Inflammatory macrophage treated with lipopolysaccharide for 1 hour (primary cell): ENCODE data around the gene SMYD3.
"Not testable (repeated sequence)": the region's sequence is repeated elsewhere in the genome, so short reads cannot be mapped to it uniquely, and the experiment has no call there.

Source experiments
- DNase-seq, 2 donors: peaks; one replicate each; pipeline ENCODE4 v3.0.0-alpha.2; 2020 to 2022

The SMYD3 gene

DNA sequence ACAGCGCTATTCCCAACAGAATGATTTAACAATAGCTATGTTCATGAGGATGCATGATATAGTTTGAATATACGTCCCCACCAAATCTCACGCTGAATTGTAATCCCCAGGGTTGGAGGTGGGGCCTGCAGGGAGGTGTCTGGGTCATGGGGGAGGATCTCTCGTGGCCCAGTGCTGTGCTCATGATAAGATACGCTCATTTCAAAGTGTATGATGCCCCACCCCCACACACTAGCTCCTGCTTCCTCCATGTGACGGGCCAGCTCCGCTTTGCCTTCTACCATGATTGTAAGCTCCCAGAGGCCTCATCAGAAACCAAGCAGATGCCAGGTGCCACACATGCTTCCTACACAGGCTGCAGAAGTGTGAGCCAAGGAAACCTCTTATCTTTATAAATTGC, 93.6 kb downstream of the SMYD3 start:
- no peak for DNase-seq

DNA sequence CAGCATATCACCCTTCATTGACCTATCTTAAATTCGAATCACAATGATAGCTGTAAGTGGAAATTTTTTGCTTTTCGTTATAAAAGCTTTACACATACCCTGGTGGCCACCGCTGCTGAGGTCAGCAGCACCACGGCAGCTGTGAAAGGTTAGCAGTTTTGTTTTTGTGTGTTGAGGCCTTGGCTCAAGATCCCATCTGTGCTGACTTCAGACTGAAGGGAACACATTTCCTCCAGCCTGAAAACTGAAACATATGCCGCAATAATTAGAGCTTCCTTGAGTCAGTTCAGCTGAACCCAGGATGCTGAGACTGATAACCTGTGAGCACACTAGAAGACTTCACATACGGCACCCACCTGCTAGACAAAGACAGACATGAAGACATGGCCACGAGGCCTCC, 103.0 kb downstream of the SMYD3 start:
- DNase-seq, result no peak

DNA sequence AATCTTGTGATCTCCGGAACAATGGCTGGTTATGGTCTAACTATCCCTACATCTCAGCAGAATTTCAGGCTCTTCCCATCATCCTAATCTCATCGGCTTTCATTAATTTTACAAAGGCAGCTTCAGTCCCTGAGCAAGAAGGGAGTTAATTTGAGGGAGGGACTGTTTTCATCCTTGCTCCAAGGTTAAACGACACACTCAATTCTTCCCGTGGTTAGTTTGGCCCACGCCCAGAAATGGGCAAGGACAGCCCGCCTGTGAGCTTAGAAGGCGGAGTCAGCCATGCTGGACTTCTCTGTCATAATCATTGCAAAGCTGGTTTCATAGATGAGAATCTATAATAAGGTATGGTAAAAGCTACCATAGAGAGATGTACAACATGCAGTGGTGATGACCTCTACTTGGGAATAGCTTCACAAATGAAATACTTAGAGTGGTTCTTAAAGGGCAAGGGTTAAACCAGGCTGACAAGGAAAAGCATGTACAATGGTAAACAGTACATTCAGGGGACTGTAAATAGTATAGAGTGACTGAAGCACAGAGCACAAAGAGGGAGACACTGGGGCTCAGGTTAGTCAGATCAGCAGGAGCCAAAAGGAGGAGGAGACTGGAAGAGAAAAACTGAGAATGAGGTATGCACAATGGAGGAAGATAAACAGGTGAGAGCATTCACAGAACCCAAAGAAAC, 108.8 kb downstream of the SMYD3 start:
- no peak for DNase-seq

DNA sequence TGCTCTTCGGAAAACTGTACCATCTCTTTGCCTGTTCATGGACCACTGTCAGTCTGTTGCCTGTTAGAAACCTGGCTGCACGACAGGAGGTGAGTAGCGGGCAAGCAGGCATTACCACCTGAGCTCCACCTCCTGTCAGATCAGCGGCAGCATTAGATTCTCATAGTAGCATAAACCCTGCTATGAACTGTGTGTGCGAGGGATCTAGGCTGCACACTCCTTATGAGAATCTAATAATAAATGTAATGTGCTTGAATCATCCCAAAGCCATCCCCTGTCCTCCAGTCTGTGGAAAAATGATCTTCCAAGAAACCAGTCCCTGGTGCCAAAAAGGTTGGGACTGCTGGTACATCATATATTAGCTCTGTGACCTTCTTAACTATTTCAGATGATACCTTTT, 110.0 kb downstream of the SMYD3 start:
- no peak for DNase-seq

DNA sequence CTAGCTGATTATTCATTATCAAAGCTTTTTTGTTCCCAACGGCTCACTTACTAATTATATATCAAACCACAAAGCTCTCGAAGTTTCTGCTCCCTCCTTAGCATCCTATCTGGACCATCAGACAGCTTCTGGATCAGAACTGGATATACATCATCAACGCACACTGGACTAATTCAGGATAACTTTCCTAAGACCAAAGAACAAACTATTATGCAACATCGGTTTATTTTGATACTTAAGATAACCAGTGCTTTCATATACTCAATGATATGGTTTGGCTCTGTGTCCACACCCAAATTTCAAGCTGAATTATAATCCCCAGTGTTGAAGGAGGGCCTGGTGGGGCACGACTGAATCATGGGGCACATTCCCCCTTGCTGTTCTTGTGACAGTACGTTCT, 110.8 kb downstream of the SMYD3 start:
- no peak for DNase-seq

DNA sequence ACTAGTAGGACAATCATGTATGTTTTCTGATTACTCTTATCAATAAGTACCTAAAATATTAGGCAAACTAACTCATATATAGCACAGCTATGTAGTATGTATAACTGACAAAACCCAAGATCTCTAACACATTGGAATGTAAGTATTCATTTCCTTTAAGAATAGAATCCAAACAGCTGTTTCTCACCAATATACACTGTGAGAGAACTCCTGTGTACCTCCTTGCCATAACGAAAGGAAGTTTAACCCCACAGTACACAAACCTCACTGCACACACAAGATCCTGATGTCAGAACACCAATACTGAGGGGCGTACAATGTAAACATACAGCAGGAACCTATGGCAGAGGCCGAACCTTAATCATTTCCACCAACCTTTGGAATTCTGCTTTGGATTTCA, 113.0 kb downstream of the SMYD3 start:
- DNase-seq, result no peak

DNA sequence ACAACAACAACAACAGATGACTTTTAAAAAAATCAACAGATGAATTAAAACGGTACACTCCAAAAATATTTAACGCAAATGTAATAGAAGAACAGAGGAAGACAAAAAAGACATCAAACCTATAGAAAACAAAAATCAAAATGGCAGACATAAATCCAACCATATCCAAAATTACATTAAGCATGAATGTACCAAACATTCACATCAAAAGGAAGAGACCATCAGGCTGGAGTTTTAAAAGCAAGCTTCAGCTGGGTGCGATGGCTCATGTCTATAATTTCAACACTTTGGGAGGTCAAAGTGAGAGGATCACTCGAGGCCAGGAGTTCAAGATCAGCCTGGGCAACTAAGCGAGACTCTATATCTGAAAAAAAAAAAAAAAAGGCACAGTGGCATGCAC, 116.2 kb downstream of the SMYD3 start:
- DNase-seq, result no peak

DNA sequence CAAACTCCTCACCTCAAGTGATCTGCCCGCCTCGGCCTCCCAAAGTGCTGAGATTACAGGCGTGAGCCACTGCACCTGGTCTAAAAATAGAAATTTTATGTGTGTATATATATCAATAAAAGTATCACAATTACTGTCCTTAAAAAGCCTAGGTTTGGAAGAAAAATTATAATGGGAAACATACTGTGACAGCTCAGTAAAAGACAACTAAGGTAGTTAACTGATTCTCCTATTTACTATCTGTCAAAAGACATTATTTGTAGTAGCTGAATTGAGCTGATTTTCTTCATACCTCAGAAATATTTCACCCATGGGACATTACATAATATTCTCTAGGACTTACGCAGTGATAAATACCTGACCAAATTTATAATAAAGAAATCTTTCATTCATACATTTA, 122.5 kb downstream of the SMYD3 start:
- no peak for DNase-seq

DNA sequence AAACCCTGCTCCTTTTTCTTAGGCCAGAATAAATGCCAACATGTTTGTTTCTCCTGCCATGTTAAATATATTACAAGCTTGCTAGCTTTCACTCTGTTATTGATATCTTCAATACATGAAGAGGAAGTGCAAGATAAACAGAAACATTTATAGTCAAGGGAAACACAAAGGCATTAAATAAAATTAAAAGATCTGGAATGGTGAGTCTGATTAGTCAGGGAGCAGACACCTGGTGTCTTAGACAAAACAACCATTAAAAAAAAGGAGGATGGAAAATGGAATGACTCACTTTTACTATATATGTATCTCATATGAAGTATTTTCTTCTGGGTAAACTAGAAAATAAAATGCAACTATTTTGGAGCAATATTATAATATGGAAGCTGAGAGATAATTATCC, 123.3 kb downstream of the SMYD3 start:
- DNase-seq, result no peak

DNA sequence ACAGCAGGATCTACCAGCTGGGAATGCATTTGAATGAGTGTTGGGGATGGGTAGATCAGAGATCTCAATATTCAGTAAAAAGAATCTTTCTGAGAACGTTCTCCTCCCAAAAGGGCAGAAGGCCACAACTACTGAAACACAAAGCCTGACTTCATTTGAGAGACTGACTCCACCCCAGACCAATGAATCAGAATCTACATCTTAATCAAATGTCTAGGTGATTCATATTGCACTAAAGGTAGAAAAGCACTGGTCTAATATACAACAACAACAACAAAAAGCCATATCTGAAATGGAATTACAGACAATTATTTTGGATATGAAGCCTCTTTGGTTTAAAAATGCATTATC, 123.9 kb downstream of the SMYD3 start:
- no peak for DNase-seq

DNA sequence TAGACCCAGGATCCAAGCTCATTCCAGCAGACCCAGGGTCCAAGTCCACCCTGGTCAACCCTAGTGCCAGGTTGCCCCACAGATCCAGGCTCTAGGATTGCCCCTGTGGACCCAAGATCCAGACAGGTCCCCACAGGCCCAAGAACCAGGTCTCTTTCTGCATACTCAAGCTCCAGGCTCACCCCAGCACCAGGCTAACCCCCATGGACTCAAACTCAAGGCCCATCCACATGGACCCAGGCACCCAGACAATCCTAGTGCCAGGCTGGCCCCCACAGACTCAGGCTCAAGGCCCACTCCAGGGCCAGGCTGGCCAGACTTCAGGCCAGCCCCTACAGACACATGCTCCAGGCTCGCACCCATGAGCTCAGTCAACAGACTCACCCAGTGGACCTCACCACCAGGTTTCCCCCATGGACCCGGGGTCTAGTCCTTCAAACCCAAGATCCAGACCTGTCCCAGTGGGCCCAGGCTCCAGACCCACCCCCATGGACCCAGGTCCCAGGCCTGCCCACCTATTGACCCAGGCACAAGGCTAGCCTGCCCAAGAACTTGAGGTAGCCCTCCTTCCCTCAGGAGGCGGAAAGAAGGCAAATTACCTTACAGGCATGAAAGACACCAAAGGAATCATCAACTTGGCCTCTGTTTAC, 124.4 kb downstream of the SMYD3 start:
- DNase-seq, result no peak

DNA sequence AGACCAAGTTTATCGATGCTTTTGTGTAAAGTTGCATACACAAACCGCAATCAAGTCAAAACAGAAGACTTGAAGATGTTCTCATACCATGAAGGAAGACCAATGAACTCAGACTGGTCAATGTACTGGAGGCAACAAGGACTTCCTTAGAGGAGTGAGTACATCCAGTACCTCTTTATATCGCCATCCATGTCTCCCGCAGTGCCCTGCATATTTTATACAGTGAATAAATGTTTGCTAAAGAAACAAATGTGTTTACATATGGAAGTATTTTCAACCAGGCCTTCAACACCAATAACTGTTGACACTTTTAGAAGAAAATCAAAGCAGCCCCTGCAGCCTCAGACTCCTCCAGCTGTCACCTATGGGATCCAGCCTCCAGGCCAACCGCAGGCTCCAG, 125.6 kb downstream of the SMYD3 start:
- DNase-seq, result no peak

DNA sequence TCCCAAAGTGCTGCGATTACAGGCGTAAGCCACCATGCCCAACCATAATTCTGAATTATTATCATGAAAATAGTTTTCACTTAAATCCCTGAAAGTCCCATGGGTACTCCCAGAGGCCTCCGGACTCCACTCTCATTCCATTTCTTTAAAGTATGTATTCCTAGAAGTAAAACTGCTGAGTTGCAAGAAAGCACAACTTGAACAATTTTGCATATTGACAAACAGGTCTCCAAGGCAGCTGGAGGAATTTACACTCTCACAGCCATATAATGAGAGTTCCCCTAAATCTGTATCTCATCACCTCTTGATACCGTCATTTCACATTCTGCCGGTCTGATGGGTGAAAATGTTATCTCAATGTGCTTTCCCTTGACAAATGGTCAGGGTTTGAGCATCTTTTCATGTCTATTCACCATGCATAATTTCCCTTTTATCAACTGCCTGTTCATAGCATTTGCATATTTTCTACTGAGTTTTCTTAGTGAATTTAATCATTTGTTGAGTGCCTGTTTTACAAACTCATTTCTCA, 129.4 kb downstream of the SMYD3 start:
- no peak for DNase-seq

DNA sequence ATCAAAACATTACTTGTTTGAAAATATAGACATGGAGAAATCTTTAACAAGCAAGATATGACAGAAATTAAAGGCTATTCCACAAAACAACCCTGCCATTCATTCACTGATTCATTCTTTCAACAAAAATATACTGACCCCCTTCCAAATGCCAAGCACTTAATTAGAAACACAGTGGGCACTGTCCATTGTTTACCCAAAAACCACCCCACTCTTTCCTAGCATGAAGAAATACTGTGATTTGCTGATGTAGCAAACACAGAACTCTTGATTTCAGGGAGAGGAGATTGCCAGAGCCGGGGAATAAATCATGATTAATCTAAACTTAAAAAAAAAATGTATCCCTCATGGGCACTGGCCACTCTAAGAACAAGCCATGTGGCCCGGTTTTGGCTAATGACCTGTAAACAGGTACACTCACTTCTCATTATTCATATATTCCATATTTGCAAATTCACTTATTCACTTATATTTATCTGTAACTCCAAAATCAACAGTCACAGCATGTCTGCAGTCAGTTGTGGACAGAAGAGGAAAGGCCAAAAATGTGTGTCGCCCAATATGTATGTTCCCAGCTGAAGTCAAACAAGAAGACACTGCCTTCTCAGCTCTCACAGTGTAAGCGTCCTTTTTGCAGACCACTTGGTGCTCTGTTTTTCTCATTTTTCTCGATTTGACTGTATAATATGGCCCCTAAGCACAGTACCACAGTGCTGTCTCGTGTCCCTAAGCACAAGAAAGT, 133.1 kb downstream of the SMYD3 start:
- no peak for DNase-seq

DNA sequence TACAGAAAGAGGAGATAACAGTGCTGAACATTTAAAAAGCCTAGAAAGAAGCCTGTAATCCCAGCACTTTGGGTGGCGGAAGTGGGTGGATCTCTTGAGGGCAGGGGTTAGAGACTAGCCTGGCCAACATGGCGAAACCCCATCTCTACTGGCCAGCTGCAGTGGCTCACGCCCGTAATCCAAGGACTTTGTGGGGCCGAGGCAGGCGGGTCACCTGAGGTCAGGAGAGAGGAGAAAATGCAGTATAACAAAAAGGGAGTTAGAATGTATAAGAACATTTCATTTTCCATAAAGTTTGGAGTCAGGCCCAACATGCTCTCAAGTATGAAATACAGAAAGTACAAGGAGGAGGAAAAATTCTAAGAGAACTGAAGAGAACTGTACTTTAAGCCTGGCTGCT, 134.5 kb downstream of the SMYD3 start:
- DNase-seq, result no peak

DNA sequence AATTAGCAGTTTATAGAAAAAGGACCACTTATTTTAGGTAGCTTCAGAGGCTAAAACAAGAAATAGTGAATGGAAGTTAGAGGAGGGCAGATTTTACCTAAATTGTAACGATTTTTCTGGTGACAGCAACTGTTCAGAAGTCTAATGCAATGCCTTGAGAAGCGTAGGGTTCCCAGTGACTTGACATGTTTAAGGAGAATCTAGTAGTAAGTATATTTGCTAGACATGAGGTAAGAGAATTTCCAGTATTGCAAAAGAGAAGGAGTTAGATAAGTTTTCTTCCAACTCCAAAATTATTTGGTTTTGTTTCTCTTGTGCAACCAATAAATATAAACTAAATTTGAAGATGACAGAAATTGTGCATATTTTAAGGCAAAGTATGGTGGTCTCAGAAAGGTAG, 140.0 kb downstream of the SMYD3 start:
- DNase-seq, result peak; percentile 29 to 52

DNA sequence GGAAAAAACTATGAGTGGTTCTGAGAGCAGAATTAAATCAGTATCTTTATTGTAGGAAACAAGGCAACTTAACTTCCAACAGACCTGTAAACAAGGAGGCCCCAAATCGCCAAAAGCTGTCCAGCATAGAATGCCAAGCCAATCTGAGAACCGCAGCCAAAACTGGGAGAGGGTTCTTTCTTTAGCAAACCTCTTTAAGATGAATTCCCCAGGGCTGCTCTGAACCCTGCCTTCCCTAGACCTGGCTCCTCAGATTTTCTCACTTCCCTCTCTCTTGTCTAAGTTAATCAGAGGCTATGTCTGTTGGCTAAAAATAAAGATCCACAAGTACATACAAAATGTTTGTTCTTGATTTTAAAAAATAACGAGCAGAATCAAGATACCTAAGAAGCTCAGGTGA, 141.4 kb downstream of the SMYD3 start:
- no peak for DNase-seq

DNA sequence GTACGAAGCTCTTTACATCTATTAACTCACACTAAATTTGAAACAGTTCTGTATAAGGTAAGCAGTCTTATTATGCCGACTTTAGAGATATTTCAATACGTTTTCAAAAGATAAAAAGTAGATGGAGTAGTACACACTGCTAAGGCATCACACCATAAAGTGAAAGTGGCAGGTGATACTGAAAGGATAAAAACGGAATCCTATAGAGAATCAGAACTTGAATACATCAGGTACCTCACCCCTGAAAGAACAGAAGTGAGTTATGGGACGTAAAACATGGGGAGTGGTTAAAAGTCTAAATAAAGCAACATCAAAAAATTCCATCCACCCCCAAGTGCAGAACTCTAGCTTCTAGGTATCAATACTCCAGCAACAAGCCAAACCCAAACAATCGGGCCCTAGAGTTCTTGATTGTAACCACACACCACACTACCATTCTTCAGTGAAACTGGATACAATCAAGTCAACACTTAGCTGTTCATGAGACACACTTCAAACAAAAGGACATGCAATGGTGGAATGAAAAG, 142.6 kb downstream of the SMYD3 start:
- DNase-seq, result no peak

DNA sequence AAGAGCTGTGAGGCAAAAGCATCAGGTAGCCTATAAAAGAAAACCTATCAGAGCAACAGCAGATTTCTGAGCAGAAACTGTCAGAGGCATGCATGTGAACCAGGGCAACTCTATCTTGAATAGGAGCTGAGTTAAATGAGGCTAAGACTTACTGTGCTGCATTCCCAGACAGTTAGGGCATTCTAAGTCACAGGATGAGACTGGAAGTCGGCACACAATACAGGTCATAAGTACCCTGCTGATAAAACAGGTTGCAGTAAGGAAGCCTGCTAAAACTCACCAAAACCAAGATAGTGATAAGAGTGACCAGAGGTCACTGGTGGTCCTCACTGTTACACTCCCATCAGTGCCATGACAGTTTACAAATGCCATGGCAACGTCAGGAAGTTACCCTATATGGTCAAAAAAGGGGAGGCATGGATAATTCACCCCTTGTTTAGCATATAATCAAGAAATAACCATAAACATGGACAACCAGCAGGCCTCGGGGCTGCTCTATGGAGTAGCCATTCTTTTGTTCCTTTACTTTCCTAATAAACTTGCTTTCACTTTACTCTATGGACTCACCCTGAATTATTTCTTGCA, 150.0 kb downstream of the SMYD3 start:
- not testable (repeated sequence) for DNase-seq

DNA sequence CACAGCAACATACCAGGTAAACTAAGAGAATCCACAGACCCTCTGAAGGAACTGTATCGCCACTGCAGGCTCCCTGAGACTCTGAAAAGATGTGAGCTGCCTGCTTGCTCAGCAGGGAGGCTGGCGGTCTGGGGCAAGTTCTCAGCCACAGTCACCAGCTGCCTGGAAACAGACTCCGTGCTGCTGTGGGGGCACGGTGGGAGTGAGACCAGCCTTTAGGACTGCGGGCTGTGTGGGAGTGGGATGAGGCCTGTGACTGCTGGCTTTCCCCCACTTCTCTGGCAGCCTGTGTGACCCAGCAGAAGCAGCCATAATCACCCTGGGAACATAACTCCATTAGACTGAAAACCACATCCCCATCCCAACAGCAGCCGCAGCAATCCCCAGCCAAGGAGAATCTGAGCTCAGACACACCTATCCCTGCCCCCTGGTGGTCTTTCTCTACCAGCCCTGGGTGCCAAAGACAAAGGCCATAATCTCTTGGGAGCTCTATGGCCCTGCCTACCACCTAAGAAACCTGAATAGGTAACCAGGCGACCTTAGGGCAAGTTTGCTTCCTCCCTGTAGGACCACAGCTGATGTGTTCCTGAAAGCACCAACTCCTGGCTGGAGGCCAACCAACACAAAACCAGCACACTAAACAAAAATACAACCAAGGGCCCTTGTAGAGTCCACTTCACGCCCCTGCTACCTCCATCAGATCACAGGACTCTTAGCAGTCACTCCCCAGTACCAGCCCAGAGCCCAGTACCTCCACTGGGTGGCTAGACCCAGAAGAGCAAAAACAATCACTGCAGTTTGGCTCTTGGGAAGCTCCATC, 151.5 kb downstream of the SMYD3 start:
- DNase-seq, result no peak

DNA sequence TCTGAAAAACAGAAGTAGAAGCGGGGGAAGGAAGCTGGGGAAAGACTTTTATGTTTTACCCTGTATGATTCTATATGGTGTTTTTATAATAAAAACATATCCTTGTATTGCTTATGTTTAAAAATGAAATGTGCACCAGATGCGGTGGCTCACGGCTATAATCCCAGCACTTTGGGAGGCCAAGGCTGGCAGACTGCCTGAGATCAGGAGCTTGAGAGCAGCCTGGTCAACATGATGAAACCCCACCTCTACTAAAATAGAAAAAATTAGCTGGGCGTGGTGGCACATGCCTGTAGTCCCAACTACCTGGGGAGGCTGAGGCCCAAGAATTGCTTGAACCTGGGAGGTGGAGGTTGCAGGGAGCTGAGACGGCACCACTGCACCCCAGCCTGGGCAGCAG, 155.4 kb downstream of the SMYD3 start:
- DNase-seq, result no peak

DNA sequence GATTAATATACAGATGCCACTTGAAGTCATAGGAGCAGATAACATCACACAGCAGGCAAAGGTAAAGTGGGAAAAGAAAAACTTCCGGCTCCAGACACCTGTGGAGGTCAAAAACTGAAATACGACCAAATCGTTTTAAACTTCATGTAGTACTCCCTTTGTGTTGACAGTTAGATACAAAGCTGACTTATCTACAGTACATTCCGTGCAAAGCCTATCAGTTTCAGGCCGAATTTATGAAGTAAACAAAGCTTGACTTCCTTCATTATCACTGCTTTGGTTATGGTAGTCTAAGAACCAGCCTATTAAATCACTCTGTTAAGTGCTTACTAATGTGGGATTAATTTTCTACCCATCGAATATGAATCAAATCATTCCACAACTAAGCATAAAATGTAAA, 156.3 kb downstream of the SMYD3 start:
- DNase-seq, result no peak

DNA sequence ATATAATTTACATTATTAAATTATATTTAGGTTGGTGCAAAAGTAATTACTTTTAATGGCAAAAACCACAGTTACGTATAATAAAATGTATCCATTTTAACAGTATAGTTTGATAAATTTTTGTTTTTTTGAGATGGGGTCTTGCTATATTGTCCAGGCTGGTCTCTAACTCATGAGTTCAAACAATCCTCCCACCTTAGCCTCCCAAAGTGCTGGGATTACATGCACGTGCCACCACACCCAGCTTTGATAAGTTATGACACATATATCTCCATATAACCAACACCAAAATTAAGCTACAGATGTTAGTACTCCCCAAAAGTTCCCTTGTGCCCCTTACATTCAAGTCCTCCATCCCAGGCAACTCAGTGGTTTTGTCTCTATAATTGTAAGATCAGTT, 163.1 kb downstream of the SMYD3 start:
- DNase-seq, result no peak
